ENCODE measurements around the gene TTC7B. TPM values are rescaled to one million over a fixed set of nuclear protein-coding genes. Genes with fewer than 3 reads are reported as not detected.

Gene TTC7B
- total and polyA plus RNA-seq, 9 of the 15 experiments (the other 6 are each of a cell fraction or from before 2014, with no cell fraction given) = 2.2 to 77.2 (median 36.7) TPM

DNA sequence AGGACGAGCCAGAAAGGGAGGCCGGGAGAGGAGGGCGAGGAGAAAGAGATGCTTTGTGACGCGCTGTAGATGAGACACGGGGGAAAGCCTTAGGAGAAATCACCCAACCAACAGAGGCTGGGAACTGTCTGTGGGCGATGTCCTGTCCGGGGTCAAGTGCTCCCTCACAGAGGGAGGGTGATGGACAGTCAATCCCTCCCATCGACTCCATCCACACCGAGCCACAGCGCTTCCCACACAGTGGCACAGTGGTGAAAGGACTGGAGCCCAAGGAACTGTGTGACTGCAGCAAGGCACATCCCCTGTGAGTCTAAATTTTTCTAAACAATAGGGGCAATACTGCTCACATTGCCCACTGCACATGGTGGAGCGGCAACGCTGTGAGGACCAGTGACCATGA, 89.1 kb downstream of the TTC7B start:
- no peak overlapping the region for H2AFZ ChIP-seq (ENCODE audit: low read depth, low read length)
- FAIRE-seq (no peak), ATAC-seq (no peak), DNase-seq (ENCODE audit: extremely low read depth in 1 of 4, low spot score in 3 of 4) (no peak)
- H3K27ac ChIP-seq (ENCODE audit: extremely low read depth, low read depth, low read length) = no peak overlapping the region
- in situ Hi-C loops (cut with MboI) = no loop called here
- no peak overlapping the region for H3K4me2 ChIP-seq (ENCODE audit: insufficient read depth, low read length)
- no peaks in the 10 kb centered on the region; a peak in 1 of 5 replicates for H3K4me1 ChIP-seq (replicated peaks in 1 of 2; ENCODE audit: control insufficient read depth in 2 of 2, insufficient read depth in 2 of 2, low read length in 2 of 2)
- no peaks in the 10 kb centered on the region for H4K20me1 ChIP-seq (replicated peaks; ENCODE audit: control insufficient read depth, insufficient read depth, low read length)
- intact Hi-C loops (cut with micrococcal nuclease) = no loop called here
- ChIA-PET CTCF (ENCODE audit: low intra/inter-chr PET ratio) (no interaction called here), POLR2A (interaction anchor here (0.7 kb wide), 1 partner anchor 949 kb away, joined by 3 read pairs; no protein-coding TSS in a partner anchor)
- H3K79me2 ChIP-seq (ENCODE audit: control insufficient read depth, insufficient read depth, low read length) = no peaks in the 10 kb centered on the region
- H3K36me3 ChIP-seq (ENCODE audit: control insufficient read depth, insufficient read depth, low read length) = peaks cover 10% of the 10 kb centered on the region; the same call in 2 of the 3 replicates
- TF ChIP-seq, protein P1, sequence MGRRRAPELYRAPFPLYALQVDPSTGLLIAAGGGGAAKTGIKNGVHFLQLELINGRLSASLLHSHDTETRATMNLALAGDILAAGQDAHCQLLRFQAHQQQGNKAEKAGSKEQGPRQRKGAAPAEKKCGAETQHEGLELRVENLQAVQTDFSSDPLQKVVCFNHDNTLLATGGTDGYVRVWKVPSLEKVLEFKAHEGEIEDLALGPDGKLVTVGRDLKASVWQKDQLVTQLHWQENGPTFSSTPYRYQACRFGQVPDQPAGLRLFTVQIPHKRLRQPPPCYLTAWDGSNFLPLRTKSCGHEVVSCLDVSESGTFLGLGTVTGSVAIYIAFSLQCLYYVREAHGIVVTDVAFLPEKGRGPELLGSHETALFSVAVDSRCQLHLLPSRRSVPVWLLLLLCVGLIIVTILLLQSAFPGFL (CRISPR knock-in tag; IDR thresholded peaks at IDR 0.05) = no peak
- TF ChIP-seq, protein P2, sequence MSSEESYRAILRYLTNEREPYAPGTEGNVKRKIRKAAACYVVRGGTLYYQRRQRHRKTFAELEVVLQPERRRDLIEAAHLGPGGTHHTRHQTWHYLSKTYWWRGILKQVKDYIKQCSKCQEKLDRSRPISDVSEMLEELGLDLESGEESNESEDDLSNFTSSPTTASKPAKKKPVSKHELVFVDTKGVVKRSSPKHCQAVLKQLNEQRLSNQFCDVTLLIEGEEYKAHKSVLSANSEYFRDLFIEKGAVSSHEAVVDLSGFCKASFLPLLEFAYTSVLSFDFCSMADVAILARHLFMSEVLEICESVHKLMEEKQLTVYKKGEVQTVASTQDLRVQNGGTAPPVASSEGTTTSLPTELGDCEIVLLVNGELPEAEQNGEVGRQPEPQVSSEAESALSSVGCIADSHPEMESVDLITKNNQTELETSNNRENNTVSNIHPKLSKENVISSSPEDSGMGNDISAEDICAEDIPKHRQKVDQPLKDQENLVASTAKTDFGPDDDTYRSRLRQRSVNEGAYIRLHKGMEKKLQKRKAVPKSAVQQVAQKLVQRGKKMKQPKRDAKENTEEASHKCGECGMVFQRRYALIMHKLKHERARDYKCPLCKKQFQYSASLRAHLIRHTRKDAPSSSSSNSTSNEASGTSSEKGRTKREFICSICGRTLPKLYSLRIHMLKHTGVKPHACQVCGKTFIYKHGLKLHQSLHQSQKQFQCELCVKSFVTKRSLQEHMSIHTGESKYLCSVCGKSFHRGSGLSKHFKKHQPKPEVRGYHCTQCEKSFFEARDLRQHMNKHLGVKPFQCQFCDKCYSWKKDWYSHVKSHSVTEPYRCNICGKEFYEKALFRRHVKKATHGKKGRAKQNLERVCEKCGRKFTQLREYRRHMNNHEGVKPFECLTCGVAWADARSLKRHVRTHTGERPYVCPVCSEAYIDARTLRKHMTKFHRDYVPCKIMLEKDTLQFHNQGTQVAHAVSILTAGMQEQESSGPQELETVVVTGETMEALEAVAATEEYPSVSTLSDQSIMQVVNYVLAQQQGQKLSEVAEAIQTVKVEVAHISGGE (CRISPR knock-in tag; IDR thresholded peaks at IDR 0.05) = no peak
- no peak for TF ChIP-seq HNRNPH1 (optimal IDR thresholded peaks at IDR 0.05; ENCODE audit: low read depth, low read length)
- no peak for TF ChIP-seq GTF2E2 (tag; IDR thresholded peaks at IDR 0.05)
- TF ChIP-seq HDAC3 (IDR thresholded peaks at IDR 0.05; ENCODE audit: borderline replicate concordance, partially characterized antibody) = no peak
- TF ChIP-seq BMI1 (IDR thresholded peaks at IDR 0.05; ENCODE audit: low read length) = no peak
- no peak for TF ChIP-seq LEF1 (IDR thresholded peaks at IDR 0.05)
- no TSS peak for BruUV-seq (replicated peaks)
- whole genome bisulfite sequencing (ENCODE audit: insufficient coverage, low coverage, missing lambda C conversion rate) = 87% methylated on average over 11 of the region's 13 CpGs
- no peaks in the 10 kb centered on the region for H3K27me3 ChIP-seq (ENCODE audit: control insufficient read depth in 2 of 2, insufficient read depth in 2 of 2, low read length in 2 of 2)
- no peak overlapping the region for H3K4me3 ChIP-seq
- no peaks in the 10 kb centered on the region for H3K9me1 ChIP-seq (ENCODE audit: control insufficient read depth, insufficient read depth, low read length)
- H3K9me3 ChIP-seq (replicated peaks; ENCODE audit: control insufficient read depth, insufficient read depth, low read depth, low read length) = no peaks in the 10 kb centered on the region
- no peak overlapping the region for H3K9ac ChIP-seq (ENCODE audit: insufficient read depth in 1 of 2, low read depth in 2 of 2, low read length in 2 of 2)

All from K562 (cell line).